Measurements from ENCODE around the gene ASCC1.

The ASCC1 gene

DNA sequence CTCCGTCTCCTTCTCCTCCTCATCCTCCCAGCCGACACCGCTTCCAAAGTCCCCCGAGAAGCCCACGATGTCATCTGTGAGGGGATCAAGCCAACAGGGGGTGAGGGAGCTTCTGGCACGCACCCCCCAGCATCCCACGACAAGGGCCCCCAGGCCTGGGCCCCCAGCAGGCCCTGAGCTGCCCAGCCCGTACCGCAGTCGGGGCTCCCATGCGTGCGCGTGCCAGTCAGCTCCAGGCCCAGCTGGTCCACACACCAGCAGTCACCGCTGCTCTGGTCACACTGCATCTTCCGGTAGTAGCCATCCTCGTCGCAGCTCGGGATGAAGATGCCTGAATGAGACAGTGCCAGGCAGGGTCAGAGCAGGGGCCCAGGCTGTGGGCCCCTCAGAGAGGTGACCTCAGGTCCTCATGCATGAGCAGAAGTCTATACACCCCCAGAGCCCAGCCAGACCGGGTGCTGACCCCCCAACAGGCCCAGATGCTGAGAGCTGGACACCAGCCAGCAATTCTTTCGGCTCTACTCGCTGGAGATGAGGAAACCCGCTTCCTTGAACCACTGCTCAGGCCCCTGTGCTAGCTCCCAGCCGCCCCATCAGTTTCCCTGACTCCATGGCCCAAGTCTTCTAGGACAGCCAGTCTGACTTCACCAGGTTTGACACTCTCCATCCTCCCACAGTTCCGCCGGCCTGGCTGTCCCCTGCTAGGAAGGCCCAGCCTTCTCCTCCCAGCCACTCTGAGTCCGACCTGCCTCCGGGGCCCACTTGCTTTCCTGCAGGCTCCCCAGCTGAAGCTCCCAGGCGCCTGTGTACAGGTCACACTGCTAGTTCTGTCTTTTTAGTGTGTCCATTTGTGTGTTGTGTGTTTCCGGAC is 153.0 kb downstream of the ASCC1 start:
- no peak for DNase-seq

DNA sequence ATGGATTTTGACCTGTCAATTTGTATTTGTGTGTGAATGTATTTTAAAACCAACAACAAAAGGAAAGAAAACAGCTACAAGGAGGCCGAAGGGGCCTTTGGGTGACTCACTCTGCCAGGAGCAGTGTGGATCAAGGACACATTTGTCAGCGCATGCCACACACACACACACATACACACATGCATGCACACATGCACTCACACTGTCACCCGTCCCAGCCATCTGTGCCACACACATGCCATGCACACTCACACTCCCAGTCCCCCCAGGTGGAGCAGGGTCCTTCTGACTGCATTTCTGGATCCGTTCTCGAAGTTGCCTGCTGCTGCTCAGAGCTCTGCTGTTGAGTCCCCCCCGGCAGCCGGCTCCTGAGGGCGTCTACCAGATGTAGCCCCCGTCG is 153.7 kb downstream of the ASCC1 start:
- DNase-seq: no peak

DNA sequence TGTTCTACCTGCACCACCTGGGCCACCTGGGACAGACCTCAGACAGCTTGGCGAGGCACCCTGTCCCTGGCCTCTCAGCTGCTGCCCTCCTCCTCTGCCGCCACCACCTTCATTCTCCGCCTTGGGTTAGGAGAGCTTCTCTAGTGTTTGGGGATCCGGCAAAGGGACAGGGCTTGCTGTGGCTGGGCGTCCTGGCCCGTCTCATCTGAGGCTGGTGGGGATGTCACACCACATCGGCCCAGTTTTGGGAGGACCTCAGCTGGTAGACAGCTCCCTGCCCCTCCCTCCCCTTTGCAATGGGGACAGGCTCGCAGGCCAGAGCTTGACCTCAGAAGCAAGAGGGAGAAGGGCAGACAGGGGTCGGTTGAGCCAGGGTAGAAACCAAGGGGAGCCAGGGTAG is 154.1 kb downstream of the ASCC1 start:
- no peak for DNase-seq

DNA sequence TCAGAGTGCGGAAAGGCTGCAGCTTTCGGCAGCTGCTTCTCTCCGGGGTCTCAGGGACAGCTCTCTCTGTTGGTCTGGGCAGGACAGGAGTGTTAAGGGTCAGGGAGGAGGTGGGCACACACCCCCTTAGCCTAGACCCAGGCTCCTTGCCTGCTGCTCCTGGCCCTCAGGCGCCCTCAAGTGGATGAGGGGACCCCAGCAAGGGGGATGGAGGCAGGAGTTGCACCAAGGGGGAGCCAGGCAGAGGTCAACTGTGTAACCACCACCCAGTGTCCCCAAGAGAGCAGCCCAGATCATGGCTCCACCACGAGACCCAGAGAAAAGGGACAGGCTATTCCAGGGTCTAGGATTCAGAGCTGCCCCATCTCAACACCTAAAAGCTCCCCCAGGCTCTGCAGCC is 154.6 kb downstream of the ASCC1 start:
- no peak for DNase-seq

DNA sequence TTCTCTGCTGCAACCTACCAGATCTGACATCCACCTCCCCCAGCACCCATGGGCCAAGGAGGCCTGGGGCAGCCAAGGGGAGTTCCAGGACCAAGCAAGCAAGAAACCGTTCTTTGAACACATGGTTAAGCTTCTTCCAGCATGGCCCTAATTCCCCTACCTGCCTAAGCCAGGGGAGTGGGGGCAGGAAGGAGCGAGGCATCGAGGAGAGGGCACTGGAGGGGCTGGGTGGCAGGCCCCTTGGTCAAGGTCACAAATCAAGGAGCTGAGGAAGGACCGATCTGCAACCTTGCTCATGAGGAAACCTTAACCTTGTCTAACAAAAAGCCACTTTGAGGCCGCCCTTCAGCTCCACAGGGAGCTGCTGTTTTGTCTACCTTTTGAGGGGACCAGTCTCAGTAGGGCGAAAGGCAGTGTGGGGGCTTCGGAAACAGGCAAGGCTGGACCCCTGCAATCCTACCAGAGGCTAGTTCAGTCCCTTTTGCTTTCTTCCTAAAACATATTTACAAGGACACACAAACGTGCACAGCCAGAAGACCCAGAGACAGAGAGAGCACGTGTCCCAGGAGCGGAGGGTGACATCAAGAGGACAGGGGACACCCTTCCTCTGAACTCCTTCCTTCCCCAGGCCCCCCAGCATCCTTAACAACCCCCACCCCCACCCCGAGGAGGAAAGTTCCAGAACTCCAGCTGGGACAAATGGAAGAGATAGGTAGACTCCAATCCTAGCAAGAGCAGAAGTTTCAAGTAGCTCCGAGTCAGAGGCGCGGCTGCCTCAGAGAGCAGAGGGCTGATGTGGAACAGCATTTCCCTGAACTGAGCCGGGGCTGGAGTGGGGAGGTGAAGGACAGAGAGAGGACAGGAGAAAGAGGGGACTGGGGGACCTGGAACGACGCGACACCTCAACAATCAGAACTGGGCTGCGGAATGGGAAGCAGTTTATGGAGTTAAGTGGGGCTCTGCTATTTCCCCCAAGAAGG is 155.9 kb downstream of the ASCC1 start:
- DNase-seq: no peak

DNA sequence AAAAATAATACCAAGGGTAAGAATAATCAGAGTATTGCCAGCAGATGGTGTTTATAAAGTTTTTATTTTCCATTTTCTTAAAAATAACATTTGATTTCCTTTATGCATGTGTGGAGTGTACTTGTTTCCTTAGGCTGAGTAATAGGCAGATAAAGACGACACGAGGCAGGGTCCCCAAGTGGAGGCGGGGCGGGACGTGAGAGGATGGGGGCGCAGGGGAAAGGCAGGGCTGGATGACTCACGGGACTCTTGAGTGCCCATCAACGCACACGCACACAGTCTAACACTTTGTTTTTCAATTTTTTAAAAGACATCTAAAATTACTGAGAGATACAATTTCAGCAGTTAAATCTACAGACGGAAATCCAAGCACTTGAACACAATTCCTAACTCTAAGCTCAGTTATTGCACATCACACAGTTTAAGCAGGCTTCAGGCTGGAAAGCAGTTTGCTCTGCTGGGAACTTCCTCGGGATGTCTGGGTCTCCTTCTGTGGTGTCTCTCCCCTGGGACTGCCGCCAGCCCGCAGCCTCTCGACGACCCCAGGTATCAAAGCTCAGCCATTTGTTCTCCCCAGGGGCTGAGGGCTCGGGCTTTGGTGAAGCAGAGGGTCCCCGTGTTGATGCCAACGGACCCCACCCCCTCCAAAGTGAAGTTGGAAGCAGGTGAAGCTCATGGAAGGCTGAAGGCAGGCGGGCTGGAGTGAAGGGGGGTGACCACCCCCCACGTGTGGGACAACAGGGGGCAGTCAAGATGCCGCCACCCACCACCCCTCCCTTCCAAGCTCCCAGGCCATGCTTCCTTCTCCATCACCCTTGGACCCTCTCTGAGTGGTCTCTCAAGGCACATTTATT is 156.9 kb downstream of the ASCC1 start:
- DNase-seq: no peak

DNA sequence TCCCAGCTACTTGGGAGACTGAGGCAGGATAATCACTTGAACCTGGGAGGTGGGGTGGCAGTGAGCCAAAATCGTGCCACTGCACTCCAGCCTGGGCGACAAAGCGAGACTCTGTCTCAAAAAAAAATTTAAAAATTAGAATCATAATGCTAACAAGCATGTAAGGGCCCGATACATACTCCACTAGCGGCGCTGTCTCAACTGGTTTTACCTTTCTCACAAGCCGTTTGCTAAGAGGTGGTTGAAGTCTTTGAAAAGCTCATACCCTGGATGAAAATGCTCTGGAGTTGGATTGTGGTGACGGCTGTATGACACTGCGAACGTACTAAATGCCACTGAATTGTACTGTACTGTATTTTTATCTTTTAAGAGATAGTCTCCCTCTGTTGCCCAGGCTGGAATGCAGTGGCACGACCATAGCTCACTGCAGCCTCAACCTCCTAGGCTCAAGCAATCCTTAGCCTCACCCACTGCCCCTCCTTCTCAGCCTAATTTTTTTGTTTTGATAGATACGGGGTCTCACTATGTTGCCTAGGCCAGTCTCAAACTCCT is 157.7 kb downstream of the ASCC1 start:
- DNase-seq: no peak

DNA sequence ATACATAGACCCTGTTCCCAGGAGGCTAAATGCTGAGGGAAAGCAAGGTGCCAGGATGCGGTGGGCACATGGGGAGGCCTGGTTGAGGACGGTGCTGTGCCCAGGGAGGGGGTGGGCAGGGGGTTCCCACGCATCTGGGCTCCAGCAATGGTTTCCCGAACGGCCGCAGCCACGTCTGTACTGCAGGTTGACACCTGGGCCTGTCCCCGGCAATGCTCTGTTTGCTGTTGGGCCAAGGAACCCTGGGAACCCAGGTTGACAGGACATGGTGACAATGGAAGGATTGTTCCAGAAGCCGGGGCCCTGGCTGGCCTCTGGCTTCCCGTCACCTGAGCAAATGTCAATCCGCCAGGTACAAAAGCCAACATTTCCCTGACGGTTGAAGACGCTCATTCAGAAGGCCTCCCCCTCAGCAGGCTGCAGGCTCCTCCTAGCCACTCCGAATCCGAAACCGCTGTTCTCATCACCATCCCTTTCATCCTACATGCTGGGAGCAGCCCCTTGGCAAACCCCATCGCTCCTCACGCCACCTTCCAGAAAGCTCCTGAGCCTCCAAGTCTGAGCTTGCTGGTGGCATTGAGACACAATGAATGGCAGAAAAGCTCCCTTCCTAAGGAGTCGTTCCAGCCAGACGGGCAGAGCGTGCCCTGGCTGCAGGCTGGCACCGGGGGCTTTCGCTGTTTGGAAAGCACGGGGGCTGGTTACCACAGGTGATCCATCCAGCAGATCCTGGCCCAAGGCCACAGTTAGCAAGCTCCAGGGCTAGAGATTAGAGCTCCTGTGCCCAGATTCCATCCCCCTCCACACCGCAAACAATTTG is 158.9 kb downstream of the ASCC1 start:
- no peak for DNase-seq

DNA sequence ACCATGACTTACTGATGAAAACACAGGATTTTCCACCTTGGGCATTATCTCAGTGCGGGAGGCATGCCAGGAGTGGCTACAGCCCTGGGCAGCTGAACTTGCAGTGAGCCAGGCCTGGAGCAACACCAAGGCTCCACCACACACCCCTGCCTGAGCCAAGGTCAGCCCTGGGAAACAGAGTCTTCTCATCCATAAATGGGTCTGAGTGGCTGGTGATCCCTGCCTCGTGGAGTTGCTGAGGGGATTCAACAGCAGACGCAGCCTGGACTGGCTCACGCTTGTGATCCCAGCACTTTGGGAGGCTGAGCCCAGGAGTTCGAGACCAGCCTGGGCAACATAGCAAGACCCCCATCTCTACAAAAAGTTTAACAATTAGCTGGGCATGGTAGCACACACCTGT is 160.0 kb downstream of the ASCC1 start:
- no peak for DNase-seq

DNA sequence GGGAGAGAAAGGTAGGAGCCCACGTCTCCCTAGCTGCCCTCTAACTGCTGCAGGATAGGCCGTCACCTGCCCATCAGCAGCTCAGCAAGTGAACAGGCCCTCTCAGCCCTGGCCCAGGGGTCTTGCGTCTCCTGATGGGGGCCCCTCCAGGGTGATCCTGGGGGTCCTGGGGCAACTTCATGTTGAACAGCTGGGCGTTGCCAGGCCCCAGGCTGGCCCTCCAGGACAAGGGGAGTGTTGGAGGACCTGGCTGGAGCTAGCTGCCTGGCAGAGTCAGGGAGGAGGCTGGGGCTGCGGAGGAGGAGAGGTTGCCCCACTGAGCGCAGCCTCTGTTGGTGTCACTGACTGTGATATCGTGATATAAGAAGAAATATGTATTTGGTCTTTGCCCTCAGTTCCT is 162.4 kb downstream of the ASCC1 start:
- no peak for DNase-seq

DNA sequence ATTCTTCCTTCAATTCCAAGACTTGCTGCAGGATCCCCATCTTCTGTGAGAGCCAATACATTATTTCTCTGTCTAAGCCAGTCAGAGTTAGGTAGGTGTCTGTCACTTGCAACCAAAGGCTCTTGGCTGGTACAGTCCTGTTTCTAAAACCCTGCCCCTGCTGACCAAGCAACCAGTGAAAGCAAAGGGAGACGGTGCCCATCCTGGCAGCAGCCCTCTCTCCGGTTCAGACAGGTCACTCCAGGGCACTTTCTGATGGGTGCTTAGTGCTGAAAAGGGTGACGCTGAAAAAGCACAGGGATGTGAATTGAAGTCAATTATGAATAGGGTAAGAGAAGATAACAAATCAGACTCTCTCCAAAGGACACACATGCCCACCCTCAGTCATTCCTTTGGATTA is 165.2 kb downstream of the ASCC1 start:
- no peak for DNase-seq

DNA sequence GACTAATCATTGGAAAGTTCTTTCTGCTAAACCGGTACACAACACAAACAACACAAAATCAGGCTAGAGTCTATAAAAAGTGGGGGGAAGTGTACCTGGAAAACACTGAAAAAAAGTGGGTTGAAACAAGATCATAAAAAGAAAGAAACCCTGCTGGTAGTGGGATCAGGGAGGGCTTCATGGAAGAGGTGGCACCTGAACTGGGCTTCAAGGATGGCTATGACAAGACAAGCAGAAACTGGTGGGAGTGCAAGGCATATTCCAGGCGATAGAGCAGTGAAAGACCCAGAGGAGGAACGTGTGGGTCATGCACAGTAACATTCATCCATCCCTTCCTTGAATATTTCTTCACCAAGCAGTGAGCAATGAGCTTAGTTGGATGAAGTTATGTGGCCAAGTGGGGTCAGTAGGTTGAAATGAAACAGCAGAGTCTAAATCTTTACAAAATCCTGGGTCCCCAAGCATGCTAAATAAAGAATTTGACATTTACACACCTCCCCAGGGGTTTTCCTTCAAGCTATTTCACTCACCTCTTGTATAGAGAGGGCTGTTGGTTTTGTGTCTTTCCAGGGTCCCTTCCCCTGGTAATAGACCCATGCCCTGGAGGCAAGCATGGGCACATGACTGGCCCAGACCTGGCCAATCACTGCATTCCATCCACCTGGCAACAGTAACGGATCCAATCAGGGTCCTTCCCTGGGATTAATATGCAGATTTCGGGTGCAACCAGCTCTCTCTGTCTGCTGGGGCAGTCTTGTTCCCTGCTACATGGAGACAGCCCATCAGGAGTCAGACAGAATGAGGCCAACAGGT is 165.9 kb downstream of the ASCC1 start:
- no peak for DNase-seq

DNA sequence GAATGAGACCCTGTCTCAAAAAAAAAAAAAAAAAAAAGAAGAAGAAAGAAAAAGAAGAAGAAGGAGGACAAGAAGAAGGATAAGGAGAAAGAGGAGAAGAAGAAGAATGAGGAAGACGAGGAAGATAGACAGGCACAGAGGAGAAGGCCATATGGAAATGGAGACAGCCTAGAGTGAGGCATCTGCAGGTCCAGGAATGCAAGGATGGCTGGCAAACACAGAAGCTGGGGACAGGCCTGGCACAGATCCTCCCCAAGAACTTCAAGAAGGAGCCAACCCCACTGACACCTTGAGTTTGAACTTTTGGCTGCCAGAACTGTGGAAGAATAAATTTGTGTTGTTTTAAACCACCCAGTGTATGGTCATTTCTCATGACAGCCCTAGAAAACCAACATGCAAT is 166.6 kb downstream of the ASCC1 start:
- DNase-seq: no peak

DNA sequence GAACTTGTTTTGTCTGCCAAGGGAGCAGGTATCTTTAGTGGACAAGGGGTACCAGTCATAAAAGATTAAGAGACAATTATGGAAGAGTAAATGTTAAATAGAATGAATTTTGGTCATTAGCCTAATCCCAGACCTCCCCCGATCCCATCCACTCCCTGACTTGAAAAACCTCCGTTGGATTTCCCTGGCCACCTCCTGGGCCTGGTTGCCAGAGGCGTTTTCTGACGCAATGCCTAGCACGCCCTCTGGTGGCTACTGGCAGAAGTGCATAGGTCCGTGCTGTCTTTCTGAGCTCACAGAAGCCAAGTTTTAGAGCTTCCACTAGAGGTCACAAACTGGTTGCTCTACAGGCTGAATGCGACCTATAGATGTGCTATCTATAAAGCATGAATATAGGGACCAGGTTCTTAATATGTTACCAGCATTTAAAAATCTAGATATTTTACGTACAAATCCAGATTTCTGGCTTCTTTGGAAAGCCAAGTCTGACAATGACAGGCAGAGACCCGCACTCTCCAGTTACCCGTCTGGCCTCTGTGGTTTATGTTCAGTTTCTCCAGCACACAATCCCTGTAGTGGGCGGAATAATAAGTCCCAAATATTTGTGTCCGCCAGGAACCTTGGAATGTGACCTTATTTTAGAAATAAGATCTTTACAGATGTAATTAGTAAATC is 167.5 kb downstream of the ASCC1 start:
- peak; percentile 80 for DNase-seq
